HG03175 (cell line): ENCODE results near the gene MESD.
"Not testable (repeated sequence)": the region's sequence is repeated elsewhere in the genome, so short reads cannot be mapped to it uniquely, and the experiment has no call there.

Experiments
- ATAC-seq: cut with Tn5 transposase; IDR thresholded peaks from one replicate; pipeline ENCODE4 v1.9.1; 2021; ENCODE audit warnings: mild to moderate bottlenecking, moderate library complexity; ENCODE audit not compliant: unreplicated experiment

Gene MESD

GRCh38 chr15:80966431-80967197, 23.0 kb downstream of the MESD start:
- ATAC-seq: no peak

GRCh38 chr15:80965454-80965853, 24.2 kb downstream of the MESD start:
- not testable (repeated sequence) for ATAC-seq

GRCh38 chr15:80958818-80959495, 30.7 kb downstream of the MESD start:
- no peak for ATAC-seq

GRCh38 chr15:80957976-80958375, 31.6 kb downstream of the MESD start:
- no peak for ATAC-seq

GRCh38 chr15:80957556-80957955, 32.1 kb downstream of the MESD start:
- no peak for ATAC-seq

- ATAC-seq: not testable (repeated sequence)
Measured at GRCh38 chr15:80955571-80956452, 33.8 kb downstream of the MESD start.

- no peak for ATAC-seq
Measured at GRCh38 chr15:80953953-80954778, 35.5 kb downstream of the MESD start.

GRCh38 chr15:80953001-80953952, 36.3 kb downstream of the MESD start:
- no peak for ATAC-seq

- ATAC-seq: no peak
Measured at GRCh38 chr15:80951941-80952340, 37.7 kb downstream of the MESD start.

- ATAC-seq: no peak
Measured at GRCh38 chr15:80950291-80951078, 39.1 kb downstream of the MESD start.

GRCh38 chr15:80949756-80950155, 39.9 kb downstream of the MESD start:
- no peak for ATAC-seq

- ATAC-seq: no peak
Measured at GRCh38 chr15:80948651-80949292, 40.8 kb downstream of the MESD start.

- no peak for ATAC-seq
Measured at GRCh38 chr15:80946576-80946975, 43.0 kb downstream of the MESD start.

- ATAC-seq: no peak
Measured at GRCh38 chr15:80945605-80946004, 44.0 kb downstream of the MESD start.

GRCh38 chr15:80944818-80945217, 44.8 kb downstream of the MESD start:
- no peak for ATAC-seq

- no peak for ATAC-seq
Measured at GRCh38 chr15:80942746-80943565, 46.7 kb downstream of the MESD start.

- no peak for ATAC-seq
Measured at GRCh38 chr15:80942266-80942665, 47.4 kb downstream of the MESD start.
